ENCODE measurements around the gene CAPNS1. TPM values are rescaled to one million over a fixed set of nuclear protein-coding genes. Genes with fewer than 3 reads are reported as not detected.
A peak's percentile ranks its signal among the peaks of the same experiment; 100 is the strongest.

CAPNS1 gene
- total and polyA plus RNA-seq, 5 donors from 2014 or later, result 105 to 262 (median 152) TPM

GRCh38 chr19:36100476-36100875, 39.4 kb upstream of the CAPNS1 start:
- Mint-ChIP-seq H3K27ac (peak overlapping the region in 1 of 3 donors; percentile 87), H3K9me3 (no peaks in the 10 kb centered on the region), H3K36me3 (peaks cover 8% of the 10 kb centered on the region), H3K27me3 (no peaks in the 10 kb centered on the region), H3K4me1 (no peaks in the 10 kb centered on the region), H3K4me3 (no peak overlapping the region)
- Histone ChIP-seq H3K9me3 (ENCODE audit: control insufficient read depth in 2 of 2, low read length in 2 of 2) (no peaks in the 10 kb centered on the region), H3K27me3 (ENCODE audit: control insufficient read depth, insufficient read depth, low read length) (no peaks in the 10 kb centered on the region), H3K27ac (ENCODE audit: insufficient read depth, low read length, poor library complexity, severe bottlenecking) (no peak overlapping the region), H3K4me1 (ENCODE audit: control insufficient read depth, insufficient read depth, low read length, poor library complexity, severe bottlenecking) (no peaks in the 10 kb centered on the region), H3K4me3 (ENCODE audit: low read depth, low read length) (no peak overlapping the region), H3K36me3 (ENCODE audit: control insufficient read depth, insufficient read depth, low read length) (no peaks in the 10 kb centered on the region)
- no peak for ATAC-seq (ENCODE audit: low read depth in 2 of 2)
- DNase-seq, result no peak

GRCh38 chr19:36101550-36102327, 38.1 kb upstream of the CAPNS1 start:
- no peaks in the 10 kb centered on the region for H3K27me3 Mint-ChIP-seq
- Histone ChIP-seq H3K36me3 (ENCODE audit: control insufficient read depth, insufficient read depth, low read length) (no peaks in the 10 kb centered on the region), H3K9me3 (ENCODE audit: control insufficient read depth in 2 of 2, low read length in 2 of 2) (no peaks in the 10 kb centered on the region), H3K4me1 (ENCODE audit: control insufficient read depth, insufficient read depth, low read length, poor library complexity, severe bottlenecking) (no peaks in the 10 kb centered on the region), H3K27ac (ENCODE audit: insufficient read depth, low read length, poor library complexity, severe bottlenecking) (no peak overlapping the region), H3K27me3 (ENCODE audit: control insufficient read depth, insufficient read depth, low read length) (no peaks in the 10 kb centered on the region), H3K4me3 (ENCODE audit: low read depth, low read length) (no peak overlapping the region)
- H3K36me3 Mint-ChIP-seq, result peaks cover 6% of the 10 kb centered on the region
- H3K4me3 Mint-ChIP-seq, result no peak overlapping the region
- DNase-seq (no peak), ATAC-seq (ENCODE audit: low read depth in 2 of 2) (peak in 1 of 2 donors; percentile 21)
- H3K9me3 Mint-ChIP-seq, result no peaks in the 10 kb centered on the region
- H3K4me1 Mint-ChIP-seq, result peaks cover 0 to 2% (median 1%) of the 10 kb centered on the region in 4 donors
- no peak overlapping the region for H3K27ac Mint-ChIP-seq

GRCh38 chr19:36103040-36103626, 36.7 kb upstream of the CAPNS1 start:
- no peak for ATAC-seq (ENCODE audit: low read depth in 2 of 2)
- no peak overlapping the region for H3K4me3 ChIP-seq (ENCODE audit: low read depth, low read length)
- no peaks in the 10 kb centered on the region for H3K9me3 ChIP-seq (ENCODE audit: control insufficient read depth in 2 of 2, low read length in 2 of 2)
- Mint-ChIP-seq H3K4me1 (peaks cover 0 to 2% (median 1%) of the 10 kb centered on the region in 4 donors), H3K4me3 (no peak overlapping the region), H3K36me3 (no peaks in the 10 kb centered on the region), H3K9me3 (no peaks in the 10 kb centered on the region), H3K27ac (peak overlapping the region in 1 of 3 donors; percentile 51), H3K27me3 (no peaks in the 10 kb centered on the region)
- no peaks in the 10 kb centered on the region for H3K27me3 ChIP-seq (ENCODE audit: control insufficient read depth, insufficient read depth, low read length)
- no peak overlapping the region for H3K27ac ChIP-seq (ENCODE audit: insufficient read depth, low read length, poor library complexity, severe bottlenecking)
- H3K36me3 ChIP-seq (ENCODE audit: control insufficient read depth, insufficient read depth, low read length), result no peaks in the 10 kb centered on the region
- no peaks in the 10 kb centered on the region for H3K4me1 ChIP-seq (ENCODE audit: control insufficient read depth, insufficient read depth, low read length, poor library complexity, severe bottlenecking)
- DNase-seq, result no peak

- H3K4me1 Mint-ChIP-seq, result peaks cover 0 to 2% (median 1%) of the 10 kb centered on the region in 4 donors
- H3K27ac Mint-ChIP-seq, result peak overlapping the region in 2 of 3 donors; percentile 62 to 69
- no peak overlapping the region for H3K4me3 ChIP-seq (ENCODE audit: low read depth, low read length)
- no peak for ATAC-seq (ENCODE audit: low read depth in 2 of 2)
- H3K9me3 Mint-ChIP-seq, result no peaks in the 10 kb centered on the region
- no peaks in the 10 kb centered on the region for H3K4me1 ChIP-seq (ENCODE audit: control insufficient read depth, insufficient read depth, low read length, poor library complexity, severe bottlenecking)
- no peaks in the 10 kb centered on the region for H3K36me3 ChIP-seq (ENCODE audit: control insufficient read depth, insufficient read depth, low read length)
- DNase-seq, result no peak
- no peak overlapping the region for H3K27ac ChIP-seq (ENCODE audit: insufficient read depth, low read length, poor library complexity, severe bottlenecking)
- no peaks in the 10 kb centered on the region for H3K36me3 Mint-ChIP-seq
- H3K27me3 Mint-ChIP-seq, result no peaks in the 10 kb centered on the region
- H3K27me3 ChIP-seq (ENCODE audit: control insufficient read depth, insufficient read depth, low read length), result no peaks in the 10 kb centered on the region
- H3K4me3 Mint-ChIP-seq, result peak overlapping the region in 1 of 4 donors; percentile 58
- no peaks in the 10 kb centered on the region for H3K9me3 ChIP-seq (ENCODE audit: control insufficient read depth in 2 of 2, low read length in 2 of 2)
These were observed 35.9 kb upstream of the CAPNS1 start for GRCh38 chr19:36103842-36104552.

GRCh38 chr19:36106441-36106840, 33.4 kb upstream of the CAPNS1 start:
- DNase-seq (no peak), ATAC-seq (ENCODE audit: low read depth in 2 of 2) (no peak)
- Histone ChIP-seq H3K4me3 (ENCODE audit: low read depth, low read length) (no peak overlapping the region), H3K36me3 (ENCODE audit: control insufficient read depth, insufficient read depth, low read length) (no peaks in the 10 kb centered on the region), H3K9me3 (ENCODE audit: control insufficient read depth in 2 of 2, low read length in 2 of 2) (no peaks in the 10 kb centered on the region), H3K27me3 (ENCODE audit: control insufficient read depth, insufficient read depth, low read length) (no peaks in the 10 kb centered on the region), H3K4me1 (ENCODE audit: control insufficient read depth, insufficient read depth, low read length, poor library complexity, severe bottlenecking) (no peaks in the 10 kb centered on the region), H3K27ac (ENCODE audit: insufficient read depth, low read length, poor library complexity, severe bottlenecking) (no peak overlapping the region)
- no peak overlapping the region for H3K27ac Mint-ChIP-seq
- H3K36me3 Mint-ChIP-seq, result peaks cover 1% of the 10 kb centered on the region
- H3K9me3 Mint-ChIP-seq, result no peaks in the 10 kb centered on the region
- H3K4me3 Mint-ChIP-seq, result peak overlapping the region in 2 of 4 donors; percentile 84
- no peaks in the 10 kb centered on the region for H3K27me3 Mint-ChIP-seq
- H3K4me1 Mint-ChIP-seq, result peaks cover 0 to 2% (median 1%) of the 10 kb centered on the region in 4 donors

- H3K27me3 ChIP-seq (ENCODE audit: control insufficient read depth, insufficient read depth, low read length), result no peaks in the 10 kb centered on the region
- DNase-seq (no peak), ATAC-seq (ENCODE audit: low read depth in 2 of 2) (no peak)
- Mint-ChIP-seq H3K9me3 (no peaks in the 10 kb centered on the region), H3K27me3 (no peaks in the 10 kb centered on the region), H3K4me1 (peaks cover 0 to 2% (median 1%) of the 10 kb centered on the region in 4 donors), H3K36me3 (peaks cover 6% of the 10 kb centered on the region), H3K27ac (no peak overlapping the region), H3K4me3 (no peak overlapping the region)
- no peaks in the 10 kb centered on the region for H3K9me3 ChIP-seq (ENCODE audit: control insufficient read depth in 2 of 2, low read length in 2 of 2)
- H3K36me3 ChIP-seq (ENCODE audit: control insufficient read depth, insufficient read depth, low read length), result no peaks in the 10 kb centered on the region
- no peak overlapping the region for H3K27ac ChIP-seq (ENCODE audit: insufficient read depth, low read length, poor library complexity, severe bottlenecking)
- H3K4me1 ChIP-seq (ENCODE audit: control insufficient read depth, insufficient read depth, low read length, poor library complexity, severe bottlenecking), result no peaks in the 10 kb centered on the region
- no peak overlapping the region for H3K4me3 ChIP-seq (ENCODE audit: low read depth, low read length)
These were observed 32.9 kb upstream of the CAPNS1 start for GRCh38 chr19:36106991-36107390.

- ATAC-seq (ENCODE audit: low read depth in 2 of 2) (no peak), DNase-seq (no peak)
- H3K4me3 ChIP-seq (ENCODE audit: low read depth, low read length), result no peak overlapping the region
- H3K9me3 ChIP-seq (ENCODE audit: control insufficient read depth in 2 of 2, low read length in 2 of 2), result no peaks in the 10 kb centered on the region
- no peaks in the 10 kb centered on the region for H3K27me3 ChIP-seq (ENCODE audit: control insufficient read depth, insufficient read depth, low read length)
- peaks cover 0 to 14% (median 3%) of the 10 kb centered on the region in 4 donors for H3K4me1 Mint-ChIP-seq
- H3K27ac Mint-ChIP-seq, result no peak overlapping the region
- H3K27me3 Mint-ChIP-seq, result no peaks in the 10 kb centered on the region
- no peaks in the 10 kb centered on the region for H3K9me3 Mint-ChIP-seq
- H3K27ac ChIP-seq (ENCODE audit: insufficient read depth, low read length, poor library complexity, severe bottlenecking), result no peak overlapping the region
- peaks cover 9% of the 10 kb centered on the region for H3K36me3 ChIP-seq (ENCODE audit: control insufficient read depth, insufficient read depth, low read length)
- H3K4me1 ChIP-seq (ENCODE audit: control insufficient read depth, insufficient read depth, low read length, poor library complexity, severe bottlenecking), result peaks cover 8% of the 10 kb centered on the region
- H3K36me3 Mint-ChIP-seq, result peaks cover 10% of the 10 kb centered on the region
- peak overlapping the region in 1 of 4 donors; percentile 75 for H3K4me3 Mint-ChIP-seq
These were observed 31.2 kb upstream of the CAPNS1 start for GRCh38 chr19:36108684-36109083.

Data from CD4-positive, CD25-positive, alpha-beta regulatory T cell (primary cell).